H1 (cell line): ENCODE measurements around the gene TNS1.

Experiments used
- CHD1 ChIP-seq: IDR thresholded peaks from 2 replicates; pipeline ENCODE4 v1.6.1; 2012; ENCODE audit warnings: low read depth, low read length, improper control_type of control experiment
- CHD2 ChIP-seq: IDR thresholded peaks from 2 replicates; pipeline ENCODE4 v1.6.1; 2012; ENCODE audit warnings: low read length, improper control_type of control experiment
- EGR1 ChIP-seq: IDR thresholded peaks from 2 replicates; pipeline ENCODE4 v1.6.1; 2011; ENCODE audit warnings: low read depth, low read length, borderline replicate concordance
- EP300 ChIP-seq, 2 experiments: IDR thresholded peaks; 1 replicate in 1 of 2; 2 replicates in 1 of 2; pipeline ENCODE4 v1.6.1; 2011 to 2012; ENCODE audit warnings: low read depth in 2 of 2, low read length in 2 of 2, mild to moderate bottlenecking in 2 of 2, borderline replicate concordance in 1 of 2, inconsistent platforms in 1 of 2, moderate library complexity in 1 of 2
- EZH2 ChIP-seq: fragments of 200-600 bp; sonication (generic); IDR thresholded peaks from 2 replicates; pipeline ENCODE4 v1.7.1; 2012; ENCODE audit warnings: low read depth, mild to moderate bottlenecking, moderate library complexity, low read length, inconsistent platforms; ENCODE audit not compliant: severe bottlenecking
- GABPA ChIP-seq: IDR thresholded peaks from 2 replicates; pipeline ENCODE4 v1.6.1; 2011; ENCODE audit warnings: mild to moderate bottlenecking, low read length, moderate library complexity, borderline replicate concordance; ENCODE audit not compliant: insufficient read depth
- NRF1 ChIP-seq: IDR thresholded peaks from 2 replicates; pipeline ENCODE4 v1.6.1; 2011; ENCODE audit warnings: mild to moderate bottlenecking, low read depth, low read length, improper control_type of control experiment
- RFX5 ChIP-seq: IDR thresholded peaks from 2 replicates; pipeline ENCODE4 v1.6.1; 2011; ENCODE audit warnings: low read depth, low read length, improper control_type of control experiment, borderline replicate concordance
- RXRA ChIP-seq: IDR thresholded peaks from 2 replicates; pipeline ENCODE4 v1.6.1; 2011; ENCODE audit warnings: low read depth, mild to moderate bottlenecking, low read length, moderate library complexity; ENCODE audit not compliant: insufficient read depth
- TEAD4 ChIP-seq: IDR thresholded peaks from 2 replicates; pipeline ENCODE4 v1.6.1; 2012; ENCODE audit warnings: low read depth, low read length, inconsistent platforms, mixed read lengths
- TF ChIP-seq, protein P1 (sequence below), 3 experiments: IDR thresholded peaks; 1 replicate in 2 of 3; 2 replicates in 1 of 3; pipeline versions ENCODE4 v1.5.1 to v1.6.1; 2011; ENCODE audit warnings: low read length in 3 of 3, mild to moderate bottlenecking in 3 of 3, inconsistent platforms in 2 of 3, low read depth in 1 of 3, moderate library complexity in 1 of 3; ENCODE audit not compliant: insufficient read depth in 1 of 3; ENCODE audit errors: control extremely low read depth in 1 of 3

DNA sequence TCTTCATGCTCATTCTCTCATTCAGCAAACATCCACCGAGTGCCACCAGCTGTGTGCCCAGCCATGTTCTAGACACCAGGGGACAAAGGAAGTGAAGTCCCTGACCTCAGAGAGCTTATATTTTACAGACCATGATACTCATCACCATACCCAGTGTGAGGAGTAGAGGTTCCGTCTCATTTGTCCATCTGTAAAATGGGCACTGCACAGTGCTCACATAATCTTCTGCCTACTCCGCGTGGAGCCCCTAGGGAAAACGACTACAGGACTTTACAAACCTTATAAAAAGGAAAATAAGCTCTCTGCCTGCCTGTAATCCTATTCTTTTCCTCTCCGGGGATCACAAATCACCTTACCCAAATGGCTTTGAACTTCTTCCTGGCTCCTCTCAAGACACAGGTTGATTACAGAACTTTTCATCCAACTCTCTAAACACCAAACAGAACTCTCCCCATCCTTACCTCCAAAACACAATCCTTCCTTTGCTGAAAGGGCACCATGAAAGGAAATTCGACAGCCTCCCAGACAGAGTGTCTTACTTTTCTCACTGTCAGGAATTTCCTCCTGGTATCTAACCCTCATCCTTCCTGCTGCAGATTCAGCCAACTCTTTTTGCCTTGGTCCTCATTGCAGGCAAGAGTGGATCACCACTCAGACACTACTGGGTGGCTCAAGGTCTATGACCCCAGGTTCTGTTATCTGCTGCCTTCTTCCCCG lies 99.5 kb downstream of the TNS1 start:
- TF ChIP-seq, protein P1, sequence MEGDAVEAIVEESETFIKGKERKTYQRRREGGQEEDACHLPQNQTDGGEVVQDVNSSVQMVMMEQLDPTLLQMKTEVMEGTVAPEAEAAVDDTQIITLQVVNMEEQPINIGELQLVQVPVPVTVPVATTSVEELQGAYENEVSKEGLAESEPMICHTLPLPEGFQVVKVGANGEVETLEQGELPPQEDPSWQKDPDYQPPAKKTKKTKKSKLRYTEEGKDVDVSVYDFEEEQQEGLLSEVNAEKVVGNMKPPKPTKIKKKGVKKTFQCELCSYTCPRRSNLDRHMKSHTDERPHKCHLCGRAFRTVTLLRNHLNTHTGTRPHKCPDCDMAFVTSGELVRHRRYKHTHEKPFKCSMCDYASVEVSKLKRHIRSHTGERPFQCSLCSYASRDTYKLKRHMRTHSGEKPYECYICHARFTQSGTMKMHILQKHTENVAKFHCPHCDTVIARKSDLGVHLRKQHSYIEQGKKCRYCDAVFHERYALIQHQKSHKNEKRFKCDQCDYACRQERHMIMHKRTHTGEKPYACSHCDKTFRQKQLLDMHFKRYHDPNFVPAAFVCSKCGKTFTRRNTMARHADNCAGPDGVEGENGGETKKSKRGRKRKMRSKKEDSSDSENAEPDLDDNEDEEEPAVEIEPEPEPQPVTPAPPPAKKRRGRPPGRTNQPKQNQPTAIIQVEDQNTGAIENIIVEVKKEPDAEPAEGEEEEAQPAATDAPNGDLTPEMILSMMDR (IDR thresholded peaks at IDR 0.05; ENCODE audit: control extremely low read depth in 1 of 3, insufficient read depth in 1 of 3, low read depth in 1 of 3, low read length in 3 of 3): no peak
- no peak for TF ChIP-seq CHD1
- TF ChIP-seq EGR1: no peak
- TF ChIP-seq TEAD4: no peak
- no peak for TF ChIP-seq EP300 (IDR thresholded peaks at IDR 0.05; ENCODE audit: borderline replicate concordance in 1 of 2, low read depth in 2 of 2, low read length in 2 of 2)
- TF ChIP-seq CHD2: no peak
- TF ChIP-seq NRF1: no peak
- no peak for TF ChIP-seq RFX5
- no peak for TF ChIP-seq GABPA
- no peak for TF ChIP-seq RXRA
- no peak for TF ChIP-seq EZH2
